HepG2 (cell line): Measurements from ENCODE around the gene ARHGEF12. TPM values are rescaled to one million over a fixed set of nuclear protein-coding genes. Genes with fewer than 3 reads are reported as not detected.

Experiments used
- HBP1 ChIP-seq: IDR thresholded peaks from 2 replicates; pipeline ENCODE4 v1.6.1; 2016; ENCODE audit warnings: low read depth, control low read depth
- IRF9 ChIP-seq: sonication (generic); formaldehyde crosslinking; IDR thresholded peaks from 2 replicates; pipeline ENCODE4 v1.8.0; 2022; ENCODE audit warnings: missing genetic modification reagents, mild to moderate bottlenecking, borderline replicate concordance
- MTF2 ChIP-seq: sonication (generic); formaldehyde crosslinking; IDR thresholded peaks from 2 replicates; pipeline ENCODE4 v1.5.0; 2020; ENCODE audit warnings: missing genetic modification reagents, borderline replicate concordance
- MXD4 ChIP-seq: IDR thresholded peaks from 2 replicates; pipeline ENCODE4 v1.6.1; 2016; ENCODE audit warnings: mild to moderate bottlenecking, missing biosample characterization, missing genetic modification reagents
- NFE2 ChIP-seq: sonication (generic); formaldehyde crosslinking; IDR thresholded peaks from 2 replicates; pipeline ENCODE4 v1.4.0; 2020; ENCODE audit warnings: missing genetic modification reagents
- NFYC ChIP-seq: IDR thresholded peaks from 2 replicates; pipeline ENCODE4 v1.6.1; 2016; ENCODE audit warnings: missing genetic modification reagents, missing compliant biosample characterization
- NR2F1 ChIP-seq, 2 experiments: fragments of 450-650 bp in 1 of 2; formaldehyde crosslinking in 1 of 2; IDR thresholded peaks; 2 replicates each; pipeline versions ENCODE4 v1.5.0 to v1.6.1; 2016 to 2020; ENCODE audit warnings: mild to moderate bottlenecking in 1 of 2, missing compliant biosample characterization in 1 of 2, missing genetic modification reagents in 1 of 2, moderate library complexity in 1 of 2
- NR2F6 ChIP-seq, 2 experiments: IDR thresholded peaks; 2 replicates each; pipeline ENCODE4 v1.6.1; 2016; ENCODE audit warnings: antibody characterized with exemption in 1 of 2, mild to moderate bottlenecking in 1 of 2
- POLR2AphosphoS2 ChIP-seq: IDR thresholded peaks from 2 replicates; pipeline ENCODE4 v1.6.1; 2011; ENCODE audit warnings: low read depth, low read length, improper control_type of control experiment
- RBM39 ChIP-seq: fragments of 200-400 bp; formaldehyde crosslinking; IDR thresholded peaks from one replicate; pipeline ENCODE4 v1.6.1; 2018; ENCODE audit warnings: antibody characterized with exemption, mild to moderate bottlenecking, low read depth, low read length; ENCODE audit not compliant: poor library complexity, severe bottlenecking
- SOX6 ChIP-seq, 2 experiments: fragments of 450-650 bp in 1 of 2; sonication (generic) in 1 of 2; formaldehyde crosslinking in 1 of 2; IDR thresholded peaks; 2 replicates each; pipeline versions ENCODE4 v1.4.0 to v1.6.1; 2017 to 2020; ENCODE audit warnings: antibody characterized with exemption in 1 of 2, mild to moderate bottlenecking in 1 of 2, missing genetic modification reagents in 1 of 2
- TBP ChIP-seq: sonication (generic); formaldehyde crosslinking; IDR thresholded peaks from 2 replicates; pipeline ENCODE4 v1.5.0; 2020; ENCODE audit warnings: missing genetic modification reagents
- TEF ChIP-seq: sonication (generic); formaldehyde crosslinking; IDR thresholded peaks from 2 replicates; pipeline ENCODE4 v1.5.0; 2020; ENCODE audit warnings: missing genetic modification reagents
- THYN1 ChIP-seq: sonication (generic); formaldehyde crosslinking; IDR thresholded peaks from 2 replicates; pipeline ENCODE4 v1.8.1; 2023; ENCODE audit warnings: low read depth, mild to moderate bottlenecking, moderate library complexity, missing genetic modification reagents, borderline replicate concordance
- TSC22D2 ChIP-seq: sonication (generic); formaldehyde crosslinking; IDR thresholded peaks from 2 replicates; pipeline ENCODE4 v1.5.1; 2020; ENCODE audit warnings: missing genetic modification reagents, mild to moderate bottlenecking, borderline replicate concordance
- ZFY ChIP-seq: sonication (generic); formaldehyde crosslinking; IDR thresholded peaks from 2 replicates; pipeline ENCODE4 v1.4.0; 2020; ENCODE audit warnings: missing genetic modification reagents
- ZNF17 ChIP-seq: sonication (generic); formaldehyde crosslinking; IDR thresholded peaks from 2 replicates; pipeline ENCODE4 v1.5.0; 2020; ENCODE audit warnings: mild to moderate bottlenecking, missing genetic modification reagents
- ZNF207 ChIP-seq: fragments of 450-650 bp; IDR thresholded peaks from 2 replicates; pipeline ENCODE4 v1.6.1; 2016; ENCODE audit warnings: antibody characterized with exemption, borderline replicate concordance
- ZNF496 ChIP-seq: sonication (generic); formaldehyde crosslinking; IDR thresholded peaks from 2 replicates; pipeline ENCODE4 v1.8.1; 2023; ENCODE audit warnings: mild to moderate bottlenecking, moderate library complexity, missing genetic modification reagents; ENCODE audit not compliant: insufficient replicate concordance
- ZNF577 ChIP-seq: sonication (generic); formaldehyde crosslinking; IDR thresholded peaks from 2 replicates; pipeline ENCODE4 v1.4.0; 2020; ENCODE audit warnings: mild to moderate bottlenecking, low read depth, missing genetic modification reagents, borderline replicate concordance
- ZNF597 ChIP-seq: sonication (generic); formaldehyde crosslinking; IDR thresholded peaks from 2 replicates; pipeline ENCODE4 v1.5.0; 2020; ENCODE audit warnings: missing genetic modification reagents
- ZNF652 ChIP-seq: IDR thresholded peaks from 2 replicates; pipeline ENCODE4 v1.6.1; 2016; ENCODE audit warnings: low read depth, borderline replicate concordance
- ZNF75D ChIP-seq: sonication (generic); formaldehyde crosslinking; IDR thresholded peaks from 2 replicates; pipeline ENCODE4 v1.8.1; 2023; ENCODE audit warnings: missing genetic modification reagents, mild to moderate bottlenecking, borderline replicate concordance
- ZSCAN12 ChIP-seq: sonication (generic); formaldehyde crosslinking; IDR thresholded peaks from 2 replicates; pipeline ENCODE4 v1.9.0; 2021; ENCODE audit warnings: mild to moderate bottlenecking, missing genetic modification reagents
- ZSCAN22 ChIP-seq: sonication (generic); formaldehyde crosslinking; IDR thresholded peaks from 2 replicates; pipeline ENCODE4 v1.4.0; 2020; ENCODE audit warnings: mild to moderate bottlenecking, missing genetic modification reagents
- polyA plus RNA-seq, 8 experiments: library from polyadenylated mRNA; depleted of rRNA in 3 of 8; stranded (reverse) in 7 of 8; unstranded in 1 of 8; fragments of >200 nt; fragmentation: Illumina TruSeq in 4 of 8; extraction: Trizol in 4 of 8; gene quantifications; 2 replicates each; pipeline versions ENCODE4 v1.2.1 to v1.2.3, GENCODE V29; 2011 to 2016; ENCODE audit warnings: low read depth in 4 of 8, missing spikeins in 1 of 8, mixed read lengths in 1 of 8; ENCODE audit not compliant: insufficient read depth in 1 of 8
- total RNA-seq, 5 experiments: library from RNA; depleted of rRNA; stranded (reverse); fragments of >200 nt; fragmentation: Illumina TruSeq; extraction: Trizol; gene quantifications; 2 replicates each; pipeline ENCODE4 v1.2.3, GENCODE V29; 2016; ENCODE audit warnings: low read depth in 1 of 5

Gene ARHGEF12
- total and polyA plus RNA-seq, 2 of the 13 experiments (the other 11 are each of a cell fraction or from before 2014, with no cell fraction given): 17.9 to 54.4 TPM

- TF ChIP-seq IRF9 (CRISPR knock-in tag): no peak
- TF ChIP-seq NR2F1 (CRISPR knock-in tag; IDR thresholded peaks at IDR 0.05): no peak
- TF ChIP-seq ZNF207: no peak
- TF ChIP-seq THYN1 (CRISPR knock-in tag): no peak
- TF ChIP-seq ZSCAN22: no peak
- no peak for TF ChIP-seq ZNF75D (CRISPR knock-in tag)
- no peak for TF ChIP-seq MTF2 (CRISPR knock-in tag)
- no peak for TF ChIP-seq SOX6 (IDR thresholded peaks at IDR 0.05)
- TF ChIP-seq SOX6 (CRISPR knock-in tag; IDR thresholded peaks at IDR 0.05): no peak; the same call in 1 of the 2 replicates
- TF ChIP-seq TBP: no peak
- no peak for TF ChIP-seq ZSCAN12 (CRISPR knock-in tag)
- TF ChIP-seq ZNF496: no peak
- no peak for TF ChIP-seq ZNF652
- TF ChIP-seq ZFY (CRISPR knock-in tag): no peak
- TF ChIP-seq ZNF577: no peak
- no peak for TF ChIP-seq NFE2 (CRISPR knock-in tag)
- TF ChIP-seq MXD4: no peak
- TF ChIP-seq NR2F6 (IDR thresholded peaks at IDR 0.05): peak; percentile 52
- TF ChIP-seq NR2F6 (CRISPR knock-in tag; IDR thresholded peaks at IDR 0.05): no peak
- no peak for TF ChIP-seq POLR2AphosphoS2
- no peak for TF ChIP-seq TSC22D2 (CRISPR knock-in tag)
- no peak for TF ChIP-seq ZNF597
- no peak for TF ChIP-seq ZNF17 (CRISPR knock-in tag)
- no peak for TF ChIP-seq RBM39
- no peak for TF ChIP-seq HBP1 (CRISPR knock-in tag)
- TF ChIP-seq TEF (CRISPR knock-in tag): no peak
- no peak for TF ChIP-seq NFYC (CRISPR knock-in tag)
These were observed 1.3 kb downstream of the ARHGEF12 start (continued) for GRCh38 chr11:120337355-120338106.
